ENCODE measurements around the gene RNF213. TPM values are rescaled to one million over a fixed set of nuclear protein-coding genes. Genes with fewer than 3 reads are reported as not detected.

The RNF213 gene
- total RNA-seq, 1 donor from 2014 or later: 120 TPM

DNA sequence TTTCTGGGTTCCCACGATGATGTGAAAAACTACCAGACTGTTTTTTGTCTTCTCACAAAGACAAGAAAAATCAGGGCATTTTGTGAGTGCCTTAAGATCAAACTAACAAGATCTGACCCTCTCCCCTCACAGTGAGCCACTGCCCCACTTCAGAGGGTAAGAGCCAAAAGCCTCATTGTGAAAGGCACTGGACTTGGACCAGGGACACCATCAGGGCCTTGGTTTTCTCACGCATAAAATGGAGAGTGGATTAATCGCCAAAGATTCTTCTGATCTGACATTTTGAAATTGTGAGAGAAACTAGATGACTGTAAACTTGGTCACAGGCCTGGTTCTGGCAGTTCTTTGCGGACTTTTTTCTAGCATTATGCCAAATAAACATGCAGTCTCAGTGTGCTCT lies 133.3 kb downstream of the RNF213 start:
- H3K9me3 Mint-ChIP-seq (ENCODE audit: unreplicated experiment): no peaks in the 10 kb centered on the region
- H4K20me1 ChIP-seq (ENCODE audit: insufficient read depth, low read length): peaks cover 14% of the 10 kb centered on the region
- H3K4me3 ChIP-seq (ENCODE audit: insufficient read depth, low read depth, low read length): no peak overlapping the region
- TF ChIP-seq, protein P1, sequence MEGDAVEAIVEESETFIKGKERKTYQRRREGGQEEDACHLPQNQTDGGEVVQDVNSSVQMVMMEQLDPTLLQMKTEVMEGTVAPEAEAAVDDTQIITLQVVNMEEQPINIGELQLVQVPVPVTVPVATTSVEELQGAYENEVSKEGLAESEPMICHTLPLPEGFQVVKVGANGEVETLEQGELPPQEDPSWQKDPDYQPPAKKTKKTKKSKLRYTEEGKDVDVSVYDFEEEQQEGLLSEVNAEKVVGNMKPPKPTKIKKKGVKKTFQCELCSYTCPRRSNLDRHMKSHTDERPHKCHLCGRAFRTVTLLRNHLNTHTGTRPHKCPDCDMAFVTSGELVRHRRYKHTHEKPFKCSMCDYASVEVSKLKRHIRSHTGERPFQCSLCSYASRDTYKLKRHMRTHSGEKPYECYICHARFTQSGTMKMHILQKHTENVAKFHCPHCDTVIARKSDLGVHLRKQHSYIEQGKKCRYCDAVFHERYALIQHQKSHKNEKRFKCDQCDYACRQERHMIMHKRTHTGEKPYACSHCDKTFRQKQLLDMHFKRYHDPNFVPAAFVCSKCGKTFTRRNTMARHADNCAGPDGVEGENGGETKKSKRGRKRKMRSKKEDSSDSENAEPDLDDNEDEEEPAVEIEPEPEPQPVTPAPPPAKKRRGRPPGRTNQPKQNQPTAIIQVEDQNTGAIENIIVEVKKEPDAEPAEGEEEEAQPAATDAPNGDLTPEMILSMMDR (IDR thresholded peaks at IDR 0.05; ENCODE audit: insufficient read depth, low read depth, low read length): no peak
- no peak for FAIRE-seq
- peaks cover 4% of the 10 kb centered on the region for H3K4me1 Mint-ChIP-seq (ENCODE audit: low read depth, unreplicated experiment)
- H3K36me3 ChIP-seq (ENCODE audit: insufficient read depth, low read length): peaks cover 13% of the 10 kb centered on the region
- no peak overlapping the region for H3K4me2 ChIP-seq (ENCODE audit: low read length)
- H3K27me3 ChIP-seq (ENCODE audit: insufficient read depth, low read length): no peaks in the 10 kb centered on the region
- no peak overlapping the region for H2AFZ ChIP-seq (ENCODE audit: low read depth, low read length)
- H3K27me3 Mint-ChIP-seq (ENCODE audit: low read depth, unreplicated experiment): no peaks in the 10 kb centered on the region
- H3K27ac Mint-ChIP-seq (ENCODE audit: unreplicated experiment): no peak overlapping the region
- H3K27ac ChIP-seq (ENCODE audit: low read depth, low read length): no peak overlapping the region
- H3K79me2 ChIP-seq (ENCODE audit: insufficient read depth, low read length): no peaks in the 10 kb centered on the region
- no peak overlapping the region for H3K4me3 Mint-ChIP-seq (ENCODE audit: unreplicated experiment)
- H3K4me1 ChIP-seq (ENCODE audit: insufficient read depth, low read length): no peaks in the 10 kb centered on the region
- no peak overlapping the region for H3K9ac ChIP-seq (ENCODE audit: low read length)
- no peak for DNase-seq (ENCODE audit: low read depth)
- peaks cover 5% of the 10 kb centered on the region for H3K36me3 Mint-ChIP-seq (ENCODE audit: low read depth, unreplicated experiment)
- H3K9me3 ChIP-seq (ENCODE audit: insufficient read depth, low read depth, low read length): no peaks in the 10 kb centered on the region

DNA sequence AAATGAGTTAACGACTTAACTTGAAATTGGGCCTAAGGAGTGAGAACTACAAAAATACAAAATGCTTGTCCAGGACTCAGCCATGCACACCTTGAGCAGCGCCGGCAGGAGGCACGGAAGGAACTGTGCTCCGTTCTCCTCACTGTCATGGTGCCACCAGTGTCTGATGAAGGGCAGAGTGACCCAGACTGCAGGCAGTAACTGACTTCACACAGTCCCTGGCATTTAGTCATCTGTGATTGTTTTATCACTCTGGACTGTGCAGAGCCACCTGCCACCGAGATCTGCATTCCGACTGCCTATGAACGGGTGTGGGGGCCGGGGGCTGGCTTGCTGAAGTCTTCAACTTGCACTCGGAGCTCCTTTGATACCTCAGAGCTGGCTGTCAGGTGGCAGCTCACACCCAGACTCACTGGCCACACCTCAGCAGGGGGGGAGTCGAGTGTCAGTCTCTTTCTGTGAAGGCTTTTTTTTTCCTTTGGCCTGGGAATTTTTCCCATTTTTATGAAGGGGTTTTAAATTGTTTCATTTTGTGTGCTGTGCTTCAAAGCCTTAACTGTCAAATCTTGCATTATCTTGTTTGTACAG lies 134.1 kb downstream of the RNF213 start:
- Mint-ChIP-seq H3K4me3 (ENCODE audit: unreplicated experiment) (no peak overlapping the region), H3K27ac (ENCODE audit: unreplicated experiment) (no peak overlapping the region), H3K27me3 (ENCODE audit: low read depth, unreplicated experiment) (no peaks in the 10 kb centered on the region), H3K9me3 (ENCODE audit: unreplicated experiment) (no peaks in the 10 kb centered on the region), H3K36me3 (ENCODE audit: low read depth, unreplicated experiment) (peaks cover 2% of the 10 kb centered on the region), H3K4me1 (ENCODE audit: low read depth, unreplicated experiment) (peaks cover 4% of the 10 kb centered on the region)
- H3K27ac ChIP-seq (ENCODE audit: low read depth, low read length): no peak overlapping the region
- no peak overlapping the region for H2AFZ ChIP-seq (ENCODE audit: low read depth, low read length)
- no peak for DNase-seq (ENCODE audit: low read depth)
- H4K20me1 ChIP-seq (ENCODE audit: insufficient read depth, low read length): peaks cover 14% of the 10 kb centered on the region
- H3K27me3 ChIP-seq (ENCODE audit: insufficient read depth, low read length): no peaks in the 10 kb centered on the region
- peaks cover 9% of the 10 kb centered on the region for H3K36me3 ChIP-seq (ENCODE audit: insufficient read depth, low read length)
- no peak for FAIRE-seq
- no peaks in the 10 kb centered on the region for H3K79me2 ChIP-seq (ENCODE audit: insufficient read depth, low read length)
- H3K4me1 ChIP-seq (ENCODE audit: insufficient read depth, low read length): no peaks in the 10 kb centered on the region
- H3K4me3 ChIP-seq (ENCODE audit: insufficient read depth, low read depth, low read length): no peak overlapping the region
- no peak overlapping the region for H3K9ac ChIP-seq (ENCODE audit: low read length)
- TF ChIP-seq EZH2 (IDR thresholded peaks at IDR 0.05; ENCODE audit: insufficient read depth, low read length): no peak
- TF ChIP-seq, protein P1 (IDR thresholded peaks at IDR 0.05; ENCODE audit: insufficient read depth, low read depth, low read length): no peak
- H3K9me3 ChIP-seq (ENCODE audit: insufficient read depth, low read depth, low read length): no peaks in the 10 kb centered on the region
- no peak overlapping the region for H3K4me2 ChIP-seq (ENCODE audit: low read length)

DNA sequence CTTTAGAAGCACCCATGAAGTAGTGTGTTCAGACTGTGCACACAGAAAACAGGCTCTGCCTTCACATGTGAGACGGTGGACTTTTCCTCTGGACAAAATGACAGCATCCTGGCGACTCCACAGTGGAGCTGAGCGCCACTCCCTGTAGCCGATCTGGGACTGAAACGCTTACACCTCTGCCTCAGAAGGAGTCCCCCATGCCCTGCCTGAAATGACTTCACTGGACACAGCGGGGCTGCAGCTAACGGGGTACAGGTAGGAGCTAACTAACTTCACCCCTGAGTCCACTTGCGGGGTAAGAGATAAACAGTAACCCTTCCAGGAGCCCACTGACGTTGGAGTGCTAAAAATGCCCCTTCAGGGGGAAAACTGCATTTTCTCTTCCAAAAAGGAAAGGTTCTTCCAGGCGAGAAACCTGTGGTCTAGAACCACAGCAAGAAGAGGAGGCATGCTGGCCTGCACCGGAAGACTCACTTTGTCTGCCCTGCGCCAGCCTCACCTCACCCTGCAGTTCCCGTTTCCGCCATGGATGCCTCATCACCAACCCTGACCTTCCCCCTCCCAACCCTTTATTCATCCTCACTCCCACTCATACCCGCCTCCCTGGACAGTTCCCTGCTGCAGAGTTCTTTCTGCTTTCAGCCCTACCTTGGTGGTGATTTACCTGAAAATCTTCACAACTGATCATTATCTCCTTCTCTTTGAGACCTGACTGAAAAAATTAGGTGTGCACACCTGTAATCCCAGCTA lies 134.9 kb downstream of the RNF213 start:
- Histone ChIP-seq H4K20me1 (ENCODE audit: insufficient read depth, low read length) (peaks cover 14% of the 10 kb centered on the region), H3K4me3 (ENCODE audit: insufficient read depth, low read depth, low read length) (no peak overlapping the region), H3K27me3 (ENCODE audit: insufficient read depth, low read length) (no peaks in the 10 kb centered on the region), H3K27ac (ENCODE audit: low read depth, low read length) (no peak overlapping the region), H3K36me3 (ENCODE audit: insufficient read depth, low read length) (peaks cover 2% of the 10 kb centered on the region), H3K4me2 (ENCODE audit: low read length) (no peak overlapping the region), H2AFZ (ENCODE audit: low read depth, low read length) (no peak overlapping the region), H3K9ac (ENCODE audit: low read length) (no peak overlapping the region), H3K4me1 (ENCODE audit: insufficient read depth, low read length) (no peaks in the 10 kb centered on the region), H3K9me3 (ENCODE audit: insufficient read depth, low read depth, low read length) (no peaks in the 10 kb centered on the region), H3K79me2 (ENCODE audit: insufficient read depth, low read length) (no peaks in the 10 kb centered on the region)
- TF ChIP-seq EZH2 (IDR thresholded peaks at IDR 0.05; ENCODE audit: insufficient read depth, low read length): no peak
- TF ChIP-seq, protein P1 (IDR thresholded peaks at IDR 0.05; ENCODE audit: insufficient read depth, low read depth, low read length): no peak
- Mint-ChIP-seq H3K4me3 (ENCODE audit: unreplicated experiment) (no peak overlapping the region), H3K9me3 (ENCODE audit: unreplicated experiment) (no peaks in the 10 kb centered on the region), H3K27me3 (ENCODE audit: low read depth, unreplicated experiment) (no peaks in the 10 kb centered on the region), H3K27ac (ENCODE audit: unreplicated experiment) (no peak overlapping the region), H3K4me1 (ENCODE audit: low read depth, unreplicated experiment) (peaks cover 5% of the 10 kb centered on the region), H3K36me3 (ENCODE audit: low read depth, unreplicated experiment) (peaks cover 6% of the 10 kb centered on the region)
- FAIRE-seq (no peak), DNase-seq (ENCODE audit: low read depth) (no peak)
